Activated T-cell treated with anti-CD3 and anti-CD28 coated beads for 4 hours (primary cell): ENCODE results near the gene MRGPRG.

Source experiments
- DNase-seq: peaks from one replicate; pipeline ENCODE4 v3.0.0-alpha.2; 2020

Gene MRGPRG

DNA sequence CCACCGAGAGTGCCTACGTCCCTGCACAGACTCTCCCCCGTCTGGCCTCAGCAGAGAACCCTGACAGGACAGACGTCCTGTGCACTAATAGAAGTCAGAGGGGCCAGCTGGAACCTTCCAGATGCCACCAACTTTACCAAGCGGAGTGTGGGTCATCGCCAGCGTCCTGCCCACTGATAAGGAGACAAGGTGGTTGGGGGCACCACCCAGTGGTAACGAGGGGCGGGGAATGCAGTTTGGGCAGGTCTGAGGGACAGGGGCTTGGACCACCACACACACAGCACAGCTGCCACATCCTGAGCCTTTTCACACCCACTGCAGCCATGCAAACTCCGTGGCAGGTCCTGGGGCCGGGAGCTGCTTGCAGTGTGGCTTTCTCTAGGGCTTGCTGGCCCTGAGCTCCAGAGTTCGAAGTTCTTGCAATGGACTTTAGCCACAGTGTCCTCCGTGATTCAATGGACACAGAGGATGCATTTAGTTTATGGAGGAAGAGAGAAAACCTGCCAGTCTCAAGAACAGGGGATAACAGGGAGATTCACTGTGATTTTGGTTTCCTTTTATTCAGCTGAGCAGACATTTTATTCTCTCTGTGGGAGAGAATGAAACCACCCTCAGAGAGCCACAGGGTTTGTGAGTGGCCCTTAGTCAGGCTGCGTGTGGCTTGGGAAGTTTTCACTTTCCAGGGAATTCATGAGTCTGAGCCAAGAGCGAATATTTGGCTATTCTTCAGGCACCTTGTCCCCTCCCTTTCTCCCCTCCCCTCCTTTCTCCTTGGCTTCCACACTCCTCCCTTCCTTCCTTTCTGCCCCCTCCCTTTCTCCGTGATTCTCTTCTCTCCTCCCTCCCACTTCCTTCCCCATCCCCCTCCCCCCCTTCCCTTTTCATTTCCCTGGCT lies 13.1 kb downstream of the MRGPRG start:
- no peak for DNase-seq

DNA sequence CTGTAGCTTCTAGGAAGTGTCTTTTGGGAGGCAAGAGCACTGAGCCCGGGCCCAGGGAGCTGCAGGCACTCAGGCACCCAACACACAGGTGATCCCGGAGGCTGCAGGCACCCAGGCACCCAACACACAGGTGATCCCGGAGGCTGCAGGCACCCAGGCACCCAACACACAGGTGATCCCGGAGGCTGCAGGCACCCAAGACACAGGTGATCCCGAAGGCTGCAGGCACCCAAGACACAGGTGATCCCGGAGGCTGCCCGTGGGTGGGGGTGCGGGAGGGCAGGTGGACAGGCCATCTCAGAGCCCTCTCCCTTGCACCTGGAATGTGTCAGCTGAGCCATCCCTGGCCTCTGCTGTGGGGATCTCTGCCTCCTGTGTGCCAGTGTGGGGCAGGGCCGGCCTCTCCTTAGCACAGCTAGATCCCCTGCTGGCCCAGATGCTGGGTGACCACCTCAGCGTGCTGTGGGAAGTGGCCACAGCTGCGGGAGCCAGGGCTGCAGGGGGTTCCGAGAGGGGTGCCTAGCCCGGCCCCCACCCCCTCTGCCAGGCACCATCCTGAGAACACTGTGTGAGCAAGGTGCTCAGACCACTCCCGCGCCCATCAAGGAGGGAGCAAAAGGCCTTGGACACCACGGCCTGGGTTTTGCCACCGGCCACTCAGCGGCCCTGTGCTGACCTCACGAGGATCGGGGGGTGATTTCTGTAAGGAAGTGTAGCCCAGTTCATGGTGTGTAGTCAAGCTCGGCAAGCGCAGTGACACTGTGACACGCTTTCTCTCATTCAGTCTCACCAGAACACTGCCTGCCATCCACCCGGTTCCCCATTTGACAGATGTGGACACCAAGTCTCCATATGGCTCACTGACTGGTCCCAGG lies 14.2 kb downstream of the MRGPRG start:
- DNase-seq: no peak

DNA sequence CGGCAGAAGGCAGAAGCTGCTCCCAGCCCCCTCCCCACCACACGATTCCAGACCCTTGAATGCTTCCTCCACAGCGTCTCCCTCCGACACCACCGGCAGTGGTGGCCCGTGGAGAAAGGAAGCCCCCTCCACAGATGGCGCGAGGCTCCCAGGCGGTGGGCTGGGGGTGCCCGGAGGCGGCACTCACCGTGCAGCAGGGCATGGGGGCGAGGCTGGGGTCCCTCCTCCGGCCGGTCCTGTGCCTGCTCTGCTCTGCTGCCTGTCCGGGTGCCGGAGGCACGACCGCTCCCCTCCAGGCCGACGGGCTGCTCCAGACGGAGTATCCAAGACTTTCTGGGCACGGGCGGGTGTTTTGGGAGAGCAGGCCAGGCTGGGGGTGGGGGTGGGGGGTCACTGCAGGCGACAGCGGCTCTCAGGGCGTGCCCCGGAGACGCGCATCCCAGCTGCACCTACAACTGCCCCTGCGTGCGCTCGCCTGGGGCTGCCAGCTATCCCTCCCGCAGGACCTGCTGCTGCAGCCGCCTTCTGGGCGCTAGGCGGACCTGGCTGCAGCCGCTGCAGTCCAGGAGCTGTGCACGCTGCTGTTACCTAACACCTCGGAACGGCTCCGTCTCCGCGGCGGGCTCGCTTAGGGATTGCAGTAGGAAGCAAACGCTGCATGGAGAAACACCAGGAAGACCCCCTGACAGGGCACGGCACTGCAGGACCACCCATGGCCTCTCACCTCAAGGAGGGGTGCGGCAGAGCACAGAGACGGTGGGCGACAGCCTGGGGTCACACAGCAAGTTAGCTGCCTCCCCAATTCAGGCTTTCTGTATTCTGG lies 15.2 kb downstream of the MRGPRG start:
- no peak for DNase-seq

DNA sequence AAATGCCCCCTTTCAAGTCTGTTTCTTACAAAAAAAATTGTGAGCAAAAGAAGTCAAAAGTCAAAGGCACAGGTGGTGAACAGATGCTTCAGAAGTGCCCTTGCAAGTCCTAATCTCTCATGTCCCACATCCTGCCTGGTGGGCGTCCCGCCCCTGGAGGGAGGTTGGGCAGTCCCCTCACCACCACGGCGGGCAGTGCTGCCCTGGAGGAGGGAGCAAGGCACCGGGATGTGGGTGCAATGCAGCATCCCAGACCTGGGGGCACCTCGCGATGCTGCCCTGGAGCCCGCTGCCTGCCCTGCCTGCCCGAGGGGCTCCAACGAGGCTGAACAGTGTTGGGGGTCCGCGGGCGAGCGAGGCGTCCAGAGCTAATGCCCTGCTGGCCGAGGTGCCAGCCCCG lies 15.9 kb downstream of the MRGPRG start:
- DNase-seq: no peak

DNA sequence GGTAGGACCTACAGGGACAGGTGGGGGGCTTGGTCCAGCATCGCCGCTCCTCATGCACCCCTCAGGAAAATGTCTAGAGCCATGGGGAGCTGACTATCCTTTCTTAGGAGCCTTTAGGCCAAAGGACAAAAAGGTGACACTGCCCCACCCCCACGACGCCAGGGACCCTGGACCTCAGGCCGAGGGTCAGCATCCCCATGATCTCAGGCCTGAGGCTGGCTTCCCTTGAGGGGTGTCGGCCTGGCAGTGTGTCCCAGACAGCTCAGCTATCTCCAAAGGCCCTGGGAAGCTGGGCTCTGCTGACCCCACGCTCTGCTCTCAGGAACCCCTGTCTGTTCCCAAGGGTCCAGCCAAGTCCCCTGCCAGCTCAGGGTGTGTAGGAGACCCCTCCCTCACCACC lies 16.3 kb downstream of the MRGPRG start:
- DNase-seq: no peak

DNA sequence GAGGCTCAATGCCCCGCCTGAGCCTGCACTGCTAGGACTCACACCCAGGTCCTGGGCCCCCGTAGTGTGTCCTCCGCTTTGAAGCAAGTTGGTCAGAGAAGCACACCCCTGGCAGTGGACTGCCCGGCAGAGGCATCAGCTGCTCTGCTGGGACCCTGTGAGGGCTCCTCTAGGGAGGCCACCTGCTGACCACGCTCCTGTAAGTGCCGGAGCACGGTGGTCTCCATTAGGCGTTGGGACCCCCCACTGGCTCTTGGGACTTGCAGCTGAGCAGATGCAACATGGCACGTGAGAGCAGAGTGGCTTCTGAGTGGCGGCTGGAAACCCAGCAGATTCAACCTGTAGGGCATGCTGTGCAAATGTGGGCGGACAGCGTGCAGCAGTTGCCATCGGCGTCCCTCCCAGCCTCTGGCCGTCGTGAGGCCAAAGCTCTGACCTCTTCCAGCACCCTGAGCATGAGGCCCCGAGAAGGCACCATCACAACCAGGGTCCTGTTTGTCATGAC lies 16.9 kb downstream of the MRGPRG start:
- DNase-seq: no peak

DNA sequence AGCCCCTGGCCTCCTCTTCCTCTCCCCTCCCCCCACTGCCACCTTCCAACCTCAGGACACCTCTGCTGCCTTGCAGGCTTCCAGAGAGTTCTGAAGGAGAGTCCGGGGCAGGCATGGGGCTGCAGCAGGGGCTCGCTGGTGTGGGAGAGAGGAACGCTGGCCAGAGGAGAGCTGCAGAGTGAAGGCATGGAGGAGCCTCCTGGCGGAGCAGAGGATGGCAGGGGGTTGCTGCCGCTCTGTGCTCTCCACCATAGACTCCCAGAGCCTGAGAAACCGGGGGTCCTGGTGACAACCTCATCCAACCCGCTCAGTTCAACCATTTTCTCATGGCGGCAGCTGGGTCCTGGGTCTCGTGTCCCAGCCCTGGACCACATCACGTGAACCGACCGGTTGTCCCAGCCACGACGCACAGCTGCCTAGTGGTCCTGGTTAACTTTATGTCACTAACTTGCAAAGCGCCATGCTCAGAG lies 17.5 kb downstream of the MRGPRG start:
- no peak for DNase-seq

DNA sequence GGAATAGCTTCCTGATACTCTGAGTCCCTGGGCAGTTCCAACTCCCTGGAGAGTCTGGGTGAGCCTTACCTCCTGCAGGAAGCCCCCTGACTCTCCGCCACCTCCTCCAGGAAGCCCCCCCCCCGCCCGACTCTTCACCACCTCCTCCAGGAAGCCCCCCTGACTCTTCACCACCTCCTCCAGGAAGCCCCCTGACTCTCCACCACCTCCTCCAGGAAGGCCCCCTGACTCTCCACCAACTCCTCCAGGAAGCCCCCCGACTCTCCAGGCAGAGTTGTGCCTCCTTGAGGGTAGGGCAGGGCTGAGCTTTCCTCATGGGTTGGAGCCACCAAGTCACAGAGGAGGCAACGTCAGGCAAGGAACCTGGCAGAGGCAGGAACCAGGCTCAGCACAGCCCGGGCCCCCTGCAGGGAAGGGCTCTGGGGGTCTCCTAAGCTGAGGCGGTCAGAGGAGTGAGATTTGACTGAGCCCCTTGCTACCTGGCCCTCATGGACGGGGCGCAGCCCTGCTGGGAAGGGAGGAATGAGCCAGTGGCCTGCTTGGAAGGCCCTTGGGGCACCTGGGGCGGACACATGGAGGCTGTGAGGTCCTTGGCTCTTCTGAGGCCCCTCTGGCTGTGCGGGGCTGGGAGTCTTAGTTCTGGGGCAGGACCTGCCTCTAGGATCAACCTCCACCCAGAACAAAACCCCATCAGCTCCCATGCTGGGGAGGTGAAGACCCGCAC lies 18.1 kb downstream of the MRGPRG start:
- DNase-seq: no peak

DNA sequence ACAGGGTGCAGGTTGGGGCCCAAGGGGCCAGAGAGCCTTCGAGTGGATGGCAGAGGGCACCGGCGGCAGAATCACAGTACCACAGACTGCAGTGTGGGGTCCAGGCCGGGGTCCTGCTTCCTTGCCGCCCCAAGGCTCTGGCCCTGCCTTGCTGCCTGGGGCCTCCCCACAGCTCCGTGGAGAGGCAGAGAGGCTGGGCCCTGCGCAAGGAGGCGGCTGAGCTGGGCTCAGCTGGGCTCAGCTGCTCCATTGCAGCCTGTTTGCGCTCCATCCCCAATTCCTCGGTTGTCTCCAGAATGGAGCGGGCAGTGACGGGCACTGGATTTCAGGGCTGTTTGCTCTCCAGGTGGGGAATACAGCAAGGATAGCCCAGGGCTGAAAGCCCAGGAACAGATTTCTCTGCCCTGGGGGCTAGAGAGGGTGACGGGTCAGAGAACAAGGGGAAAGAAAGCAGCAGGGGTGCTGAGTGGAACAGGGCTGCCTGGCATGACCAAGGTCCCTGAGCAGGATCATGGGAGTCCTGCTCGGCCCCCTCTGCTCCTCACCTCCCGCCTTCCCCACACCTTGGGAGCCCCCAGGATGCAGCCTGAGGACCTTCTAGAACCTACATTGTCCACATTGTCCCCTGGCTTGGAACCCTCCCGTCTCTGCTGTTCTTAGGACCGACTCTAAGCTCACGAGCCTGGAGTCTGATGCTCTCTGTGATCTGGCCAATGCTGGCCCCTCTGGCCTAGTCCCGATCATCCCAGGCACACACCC lies 18.9 kb downstream of the MRGPRG start:
- no peak for DNase-seq

DNA sequence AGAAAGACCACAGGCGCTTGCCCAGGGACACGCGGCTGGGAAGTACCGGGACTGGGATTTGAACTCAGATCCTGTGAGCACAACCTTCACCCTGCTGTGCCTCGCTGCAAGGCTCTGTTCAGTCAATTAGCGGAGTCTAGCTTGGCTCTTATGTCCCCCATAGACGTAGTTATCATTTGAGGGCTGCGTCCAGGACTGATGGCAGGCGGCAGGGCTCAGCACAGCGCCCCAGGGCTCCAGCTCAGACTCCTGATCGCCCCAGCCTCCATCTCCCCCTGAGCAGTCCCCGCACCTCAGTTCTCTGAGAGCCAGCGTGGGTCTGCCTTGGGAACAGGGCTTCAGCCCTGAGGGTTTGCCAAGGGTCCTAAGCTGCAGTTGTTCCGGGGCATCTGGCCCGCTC lies 19.8 kb downstream of the MRGPRG start:
- DNase-seq: no peak

DNA sequence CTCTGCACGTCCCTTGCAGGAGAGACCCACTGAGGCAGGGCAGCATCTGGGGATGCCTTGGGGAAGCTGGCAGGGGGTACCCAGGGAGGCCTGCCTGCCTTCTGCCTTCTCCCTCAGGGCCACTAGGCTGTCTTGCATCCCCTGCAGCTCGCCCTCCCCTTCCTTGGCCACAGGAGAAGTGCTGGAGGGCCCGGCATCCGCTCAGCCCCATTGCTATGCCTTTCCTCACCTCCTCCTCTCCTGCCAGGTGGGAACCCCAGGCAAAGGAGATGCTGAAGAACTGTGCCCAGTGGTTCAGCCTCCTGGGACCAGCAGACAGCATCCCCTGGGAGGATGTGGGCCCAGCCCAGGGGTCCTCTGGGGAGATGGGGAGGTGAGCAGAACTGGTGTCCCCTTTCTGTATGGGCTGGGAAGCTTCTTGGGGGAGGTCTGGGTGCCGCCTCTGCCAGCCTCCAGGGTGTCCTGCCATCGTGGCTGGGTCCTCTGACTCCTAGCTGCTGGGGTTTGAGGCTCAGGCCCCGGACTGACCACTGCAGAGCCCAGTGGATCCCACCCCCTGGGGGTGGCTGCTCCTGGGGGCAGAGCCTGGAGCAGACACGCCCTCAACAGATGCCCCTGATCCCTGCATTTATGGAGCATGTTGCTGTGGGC lies 20.6 kb downstream of the MRGPRG start:
- DNase-seq: no peak

DNA sequence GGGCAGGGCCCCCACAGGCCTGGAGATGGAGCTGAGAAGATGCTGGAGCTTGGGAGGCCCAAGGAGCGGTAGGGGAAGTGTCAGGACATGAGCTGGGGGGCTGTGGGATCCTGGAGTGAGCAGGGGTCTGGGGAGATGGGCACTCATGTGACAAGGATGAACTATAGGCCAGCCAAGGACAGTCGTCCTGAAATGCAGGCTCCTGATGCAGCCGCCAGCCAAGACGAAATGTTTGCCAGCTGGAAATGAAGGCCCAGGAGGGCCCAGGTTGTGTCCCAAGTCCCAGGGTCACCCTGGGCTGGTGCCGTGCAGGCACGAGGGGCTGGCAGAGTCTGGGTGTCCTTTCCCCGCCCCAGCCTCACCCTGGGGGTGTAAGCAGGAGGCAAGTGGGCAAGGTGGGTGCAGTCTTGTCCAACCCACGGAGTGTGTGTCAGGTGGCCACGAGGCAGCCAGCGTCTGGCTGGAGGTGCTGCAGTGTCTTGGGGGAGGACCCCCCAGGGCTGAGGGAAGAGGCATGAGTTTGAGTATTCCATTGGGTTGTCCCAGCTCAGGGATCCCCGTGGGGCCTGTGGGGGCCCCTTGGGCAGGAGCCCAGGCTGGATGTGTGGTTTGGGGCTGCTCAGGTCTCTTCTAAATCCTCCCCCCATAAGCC lies 21.4 kb downstream of the MRGPRG start:
- no peak for DNase-seq

DNA sequence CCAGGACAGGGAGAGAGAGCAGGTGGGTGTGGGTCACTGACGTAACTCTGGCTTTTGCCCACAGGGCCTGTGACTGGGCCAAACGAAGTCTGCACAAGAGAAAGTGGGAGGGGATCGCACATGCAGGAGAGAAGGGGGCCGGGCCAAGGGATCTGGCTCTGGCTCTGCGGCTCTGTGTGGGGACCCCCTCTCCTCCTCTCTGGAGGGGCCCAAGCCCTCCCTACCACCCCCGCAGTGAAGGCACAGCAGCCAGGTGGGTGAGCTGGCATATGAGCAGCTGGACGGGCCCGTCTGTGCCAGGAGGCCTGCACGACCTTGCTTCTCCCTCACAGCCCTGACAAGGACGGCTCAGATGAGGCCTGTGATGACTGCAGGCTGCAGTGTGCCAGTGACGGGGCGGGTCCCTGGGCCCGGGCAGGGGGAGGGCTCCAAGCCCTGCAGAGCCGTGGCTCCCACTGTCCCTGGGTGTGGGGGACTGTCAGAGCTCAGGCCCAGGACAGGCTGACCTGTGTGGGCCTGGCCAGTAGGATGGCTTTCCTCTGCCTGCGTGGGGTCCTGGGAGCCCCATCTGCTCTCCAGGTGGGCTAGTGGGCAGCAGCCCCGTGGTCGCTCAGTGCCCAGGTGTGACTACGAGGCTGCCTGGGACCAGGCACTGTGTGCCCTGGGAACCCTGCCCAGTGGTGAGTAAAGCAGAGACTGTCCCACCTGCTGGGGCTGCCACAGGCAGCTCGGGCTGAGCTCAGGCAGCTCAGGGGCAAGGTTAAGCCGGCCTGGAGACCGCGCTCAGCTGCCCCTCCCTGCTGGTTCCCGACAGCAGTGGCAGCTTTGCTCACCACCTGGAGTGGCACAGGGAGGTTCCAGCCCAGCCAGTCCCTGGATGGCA lies 22.2 kb downstream of the MRGPRG start:
- DNase-seq: no peak

DNA sequence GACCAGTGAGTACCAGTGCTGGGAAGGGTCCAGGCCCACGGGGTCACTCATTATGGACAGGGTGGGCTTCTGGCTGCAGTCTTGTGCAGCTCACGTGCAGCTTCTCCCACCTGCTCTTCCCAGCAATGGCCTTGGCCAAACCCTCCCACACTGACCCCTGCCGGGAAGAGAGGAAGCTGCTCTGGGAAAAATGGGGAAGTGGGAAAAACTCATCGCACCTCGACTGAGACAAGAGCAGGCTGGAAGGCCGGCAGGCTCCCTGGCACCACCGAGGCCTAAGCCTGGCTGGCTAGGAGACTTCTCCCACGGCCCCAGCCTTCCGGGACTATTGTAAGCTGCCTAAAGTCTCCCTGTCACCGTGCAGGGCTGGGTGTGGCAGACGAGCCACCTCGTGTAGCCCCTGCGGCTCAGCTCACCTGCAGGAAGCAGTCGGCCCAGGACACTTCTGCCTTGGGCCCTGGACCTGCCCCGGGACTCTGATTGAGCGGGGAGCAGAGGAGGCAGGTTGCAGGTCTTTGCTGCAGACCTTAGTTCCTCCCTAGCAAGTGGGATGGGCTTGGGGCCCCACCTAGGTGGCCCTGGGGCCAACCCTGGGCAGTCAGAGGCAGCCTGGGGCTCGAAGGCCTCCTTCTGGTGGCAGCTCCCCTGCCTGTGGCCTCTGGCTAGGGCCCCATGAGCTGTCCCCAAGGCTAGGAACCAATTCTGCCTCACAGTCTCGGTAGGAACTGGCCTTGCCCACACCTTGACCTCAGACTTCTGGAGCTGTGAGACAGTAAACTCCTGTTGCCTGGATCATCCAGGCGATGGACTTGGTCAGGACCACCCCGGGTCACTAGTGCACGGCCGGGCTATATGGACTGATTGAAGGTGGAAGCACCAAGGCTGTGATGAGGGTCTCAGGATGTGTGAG lies 23.1 kb downstream of the MRGPRG start:
- DNase-seq: no peak

DNA sequence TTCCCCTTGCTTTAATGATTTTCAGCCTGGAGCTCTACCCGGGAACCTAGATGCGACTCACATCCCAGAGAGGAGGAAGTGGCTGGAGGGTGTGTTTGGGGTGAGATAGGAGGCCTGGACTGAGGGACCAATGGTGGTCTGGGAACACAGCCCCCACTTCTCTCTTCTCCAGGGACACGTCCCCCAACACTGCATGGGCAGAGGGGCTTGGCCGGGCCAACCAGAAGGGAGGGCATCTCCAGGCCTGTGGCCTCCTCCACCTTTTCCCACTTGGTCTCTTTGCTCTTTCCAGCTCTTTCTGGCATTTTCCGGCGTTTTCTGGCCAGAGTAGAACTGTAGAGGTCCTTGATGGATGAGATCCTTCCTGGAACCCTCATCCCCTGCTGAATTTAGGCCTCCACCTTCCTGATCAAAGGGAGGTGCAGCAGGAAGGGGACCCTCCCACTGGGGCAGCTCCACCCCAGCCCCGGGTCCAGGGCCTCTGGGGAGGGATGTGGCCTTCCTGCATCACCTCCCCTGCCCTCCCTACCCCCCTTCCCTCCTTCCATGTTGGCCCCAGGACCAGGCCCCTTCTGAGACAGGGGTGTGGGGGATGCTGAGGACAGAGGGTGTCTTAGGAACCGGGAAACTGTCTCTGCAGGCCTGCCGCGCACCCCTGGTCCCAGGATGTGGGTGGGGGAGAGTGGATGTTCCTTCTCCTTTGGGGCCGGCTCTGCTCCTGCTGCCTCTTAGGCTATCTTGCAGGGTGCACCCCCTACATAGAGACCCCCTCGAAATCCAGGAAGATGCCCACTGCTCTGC lies 24.4 kb downstream of the MRGPRG start:
- no peak for DNase-seq

DNA sequence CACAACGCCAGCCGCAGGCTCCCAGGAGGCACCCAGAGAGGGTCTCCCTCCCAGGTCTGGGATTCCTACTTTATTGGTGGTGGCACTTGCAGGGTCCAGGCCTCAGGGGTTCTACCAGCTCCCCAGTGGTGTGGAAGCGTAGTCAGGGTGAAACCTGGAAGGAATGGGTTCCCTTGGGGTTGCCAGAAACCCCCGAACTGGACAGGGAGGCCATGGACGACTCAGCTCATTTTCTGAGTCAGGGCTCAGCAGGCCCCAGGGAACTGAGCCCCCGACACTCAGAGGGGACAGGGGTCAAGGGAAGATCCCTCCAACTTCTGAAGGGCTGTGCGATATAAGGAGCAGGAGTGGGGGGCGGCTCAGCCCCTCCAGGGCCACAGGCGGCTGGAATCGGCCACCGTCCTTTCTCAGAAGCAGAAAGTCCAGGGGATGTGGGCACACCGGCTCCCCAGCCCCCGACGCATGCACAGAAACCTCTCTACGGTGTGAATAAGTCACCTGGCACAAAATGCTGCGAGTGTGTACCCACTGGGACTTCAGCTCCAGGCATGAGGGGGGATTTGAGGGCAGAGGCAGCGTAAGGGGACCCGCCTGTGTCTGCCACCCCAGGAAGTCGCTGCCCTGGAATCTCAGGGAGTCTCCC lies 25.1 kb downstream of the MRGPRG start:
- DNase-seq: no peak
